GM23248 (cell line): Measurements from ENCODE around the gene ZNF410.

Experiments used
- EZH2 ChIP-seq: fragments of 200-600 bp; sonication (generic); IDR thresholded peaks from 2 replicates; pipeline ENCODE4 v1.6.1; 2018; ENCODE audit warnings: antibody characterized with exemption, mild to moderate bottlenecking; ENCODE audit not compliant: insufficient read depth, poor library complexity, severe bottlenecking
- EZH2phosphoT487 ChIP-seq: fragments of 200-600 bp; sonication (generic); IDR thresholded peaks from 2 replicates; pipeline ENCODE4 v1.6.1; 2018; ENCODE audit warnings: antibody characterized with exemption, moderate library complexity, mild to moderate bottlenecking, low read depth; ENCODE audit not compliant: insufficient read depth

DNA sequence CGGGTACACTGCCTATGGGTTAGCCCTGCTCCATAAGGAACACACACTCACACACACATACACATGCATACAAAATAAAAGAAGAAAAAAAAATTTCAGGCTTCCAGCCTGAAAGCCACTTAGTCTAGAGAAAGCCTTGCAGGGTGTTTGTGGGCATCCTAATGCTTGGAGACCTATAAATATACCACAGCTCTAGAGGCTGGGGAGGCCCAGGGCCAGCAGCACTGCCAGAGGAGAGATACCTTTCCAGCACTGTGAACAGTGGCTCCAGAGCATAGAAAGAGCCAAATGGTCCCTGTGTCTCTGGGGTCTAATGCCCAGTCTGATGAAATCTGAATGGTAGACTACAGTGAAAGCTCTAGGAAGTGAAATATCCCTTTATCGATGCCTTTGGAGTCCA, 50.4 kb downstream of the ZNF410 start:
- TF ChIP-seq EZH2 (no peak), EZH2phosphoT487 (no peak)
